ENCODE results near the gene NCKAP5L.
"Not testable (repeated sequence)": the region's sequence is repeated elsewhere in the genome, so short reads cannot be mapped to it uniquely, and the experiment has no call there.

The NCKAP5L gene

DNA sequence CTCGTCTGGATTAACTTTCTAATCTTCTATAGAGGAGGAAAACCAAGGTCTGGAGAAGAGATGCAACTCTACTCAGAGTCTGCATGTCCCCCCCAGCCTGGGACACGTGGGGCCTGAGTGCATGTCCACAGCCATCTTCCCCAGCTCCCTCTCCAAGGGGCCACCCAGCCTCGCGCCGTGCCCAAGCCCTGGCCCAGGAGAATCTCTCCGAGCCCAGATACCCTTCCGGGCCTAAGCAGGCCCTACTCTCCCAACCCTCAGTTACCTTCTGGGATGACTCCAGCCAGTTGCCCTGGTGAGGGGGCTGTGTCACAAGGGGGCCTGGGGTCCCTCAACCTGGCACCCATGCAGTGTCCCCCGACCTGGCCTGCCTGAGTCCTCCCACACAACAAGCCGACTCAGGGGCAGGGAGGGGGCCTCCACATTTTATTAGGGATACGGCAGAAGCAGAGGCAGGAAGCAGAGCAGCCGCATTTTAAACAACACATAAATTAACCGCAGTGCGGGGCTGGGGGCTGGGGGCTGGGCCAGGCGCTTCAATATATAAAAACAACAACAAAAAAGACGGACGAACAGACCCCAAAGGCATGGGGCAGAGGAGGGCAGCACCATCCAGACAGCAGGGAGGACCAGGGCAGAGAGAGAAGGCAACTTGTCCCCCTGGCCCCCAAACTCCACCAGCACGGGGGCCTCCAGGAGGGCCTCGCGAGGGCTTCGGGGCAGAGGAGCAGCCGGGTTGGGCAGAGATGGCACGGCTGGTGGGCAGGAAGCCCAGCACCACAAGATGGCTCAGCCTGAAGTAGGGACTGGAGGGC is 37.3 kb downstream of the NCKAP5L start:
- H3K27ac ChIP-seq, result no peak overlapping the region
- no peak for DNase-seq (ENCODE audit: low read depth, low spot score)

DNA sequence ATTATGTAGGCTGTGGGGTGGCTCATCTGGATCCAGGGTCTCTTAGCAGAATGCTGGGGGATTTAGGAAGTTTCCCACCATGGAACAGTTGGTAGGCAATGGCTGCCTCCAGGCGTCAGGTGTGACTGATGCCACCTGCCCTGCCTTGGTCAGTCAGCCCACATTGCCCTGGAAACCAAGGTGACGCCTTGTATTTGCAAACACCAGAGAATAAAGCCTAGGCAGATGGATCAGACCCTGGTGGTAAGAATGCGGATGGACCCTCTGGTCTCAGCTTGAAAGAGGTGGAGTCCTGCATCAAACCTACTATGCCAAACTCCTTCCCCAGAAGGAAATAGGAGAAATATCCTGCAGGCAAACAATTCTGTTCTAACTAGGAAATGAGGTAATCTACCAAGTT is 38.2 kb downstream of the NCKAP5L start:
- H3K27ac ChIP-seq, result no peak overlapping the region
- DNase-seq (ENCODE audit: low read depth, low spot score), result no peak

DNA sequence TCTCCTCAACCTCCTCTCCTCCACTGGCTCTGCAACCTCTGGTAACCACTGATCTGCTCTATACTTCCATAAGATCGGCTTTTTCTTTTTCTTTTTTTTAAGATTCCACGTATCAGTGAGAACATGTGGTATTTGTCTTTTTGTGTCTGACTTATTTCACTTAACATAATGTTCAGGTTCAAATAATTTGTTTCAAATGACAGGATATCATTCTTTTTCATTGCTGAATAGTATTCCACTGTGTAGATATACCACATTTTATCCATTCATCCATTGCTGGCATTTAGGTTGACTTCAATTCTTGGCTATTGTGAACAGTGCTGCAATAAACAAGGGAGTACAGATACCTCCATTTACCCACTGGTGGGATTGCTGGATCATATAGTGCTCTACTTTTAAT is 40.5 kb downstream of the NCKAP5L start:
- no peak overlapping the region for H3K27ac ChIP-seq
- no peak for DNase-seq (ENCODE audit: low read depth, low spot score)

DNA sequence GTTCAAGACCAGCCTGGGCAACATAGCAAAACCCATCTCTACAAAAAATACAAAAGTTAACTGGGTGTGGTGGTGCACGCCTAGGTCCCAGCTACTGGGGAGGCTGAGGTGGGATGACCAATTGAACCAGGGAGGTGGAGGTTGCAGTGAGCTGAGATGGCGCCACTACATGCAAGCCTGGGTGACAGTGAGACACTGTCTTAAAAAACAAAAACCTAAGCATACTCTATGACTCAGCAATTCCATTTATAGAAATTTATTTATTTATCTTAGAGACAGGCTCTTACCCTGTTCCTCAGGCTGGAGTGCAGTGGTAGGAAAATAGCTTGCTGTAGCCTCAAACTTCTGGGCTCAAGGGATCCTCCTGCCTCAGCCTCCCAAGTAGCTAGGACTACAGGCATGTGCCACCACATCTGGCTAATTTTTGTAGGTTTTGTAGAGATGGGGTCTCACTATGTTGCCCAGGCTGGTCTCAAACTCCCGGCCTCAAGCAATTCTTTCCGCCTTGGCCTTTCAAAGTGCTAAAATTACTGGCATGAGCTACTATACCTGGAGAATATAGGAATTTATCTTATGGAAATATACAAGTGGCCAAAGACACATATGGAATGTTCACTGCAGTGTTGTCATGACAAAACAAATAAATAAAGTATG is 43.3 kb downstream of the NCKAP5L start:
- no peak for DNase-seq (ENCODE audit: low read depth, low spot score)
- no peak overlapping the region for H3K27ac ChIP-seq

DNA sequence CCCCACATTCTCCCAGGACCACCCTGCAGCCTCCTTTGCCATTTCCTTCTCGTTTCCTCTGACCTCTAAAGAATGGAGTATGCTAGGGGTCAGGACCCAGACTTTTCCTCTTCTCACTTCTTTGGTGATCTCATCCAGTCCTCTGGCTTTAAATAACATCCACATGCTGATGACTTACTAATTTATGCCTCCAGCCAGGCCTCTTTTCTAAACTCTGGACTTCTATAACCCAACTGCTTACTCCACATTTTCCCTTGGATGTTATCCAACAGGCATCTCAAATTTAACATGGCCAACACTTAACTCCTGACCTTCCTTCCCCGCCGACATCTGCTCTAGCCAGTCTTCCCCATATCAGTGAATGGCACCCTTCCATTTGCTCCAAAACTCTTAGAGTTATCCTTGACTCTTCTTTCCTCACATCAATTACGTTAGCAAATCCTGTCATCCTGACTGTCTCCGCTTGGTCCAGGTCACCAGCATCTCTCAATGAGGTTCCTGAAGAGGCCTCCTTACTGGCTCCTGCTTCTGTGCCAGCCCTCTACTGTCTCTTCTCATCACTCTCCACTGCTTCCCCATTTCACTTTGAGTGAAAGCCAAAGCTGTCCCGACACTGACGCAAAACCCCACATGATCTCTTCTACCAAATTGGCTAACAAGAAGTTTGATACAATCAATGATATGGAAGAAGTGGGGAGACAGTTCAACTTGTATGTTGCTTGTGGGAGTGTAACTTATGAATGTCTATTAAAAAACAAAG is 44.1 kb downstream of the NCKAP5L start:
- DNase-seq (ENCODE audit: low read depth, low spot score), result no peak
- no peak overlapping the region for H3K27ac ChIP-seq

DNA sequence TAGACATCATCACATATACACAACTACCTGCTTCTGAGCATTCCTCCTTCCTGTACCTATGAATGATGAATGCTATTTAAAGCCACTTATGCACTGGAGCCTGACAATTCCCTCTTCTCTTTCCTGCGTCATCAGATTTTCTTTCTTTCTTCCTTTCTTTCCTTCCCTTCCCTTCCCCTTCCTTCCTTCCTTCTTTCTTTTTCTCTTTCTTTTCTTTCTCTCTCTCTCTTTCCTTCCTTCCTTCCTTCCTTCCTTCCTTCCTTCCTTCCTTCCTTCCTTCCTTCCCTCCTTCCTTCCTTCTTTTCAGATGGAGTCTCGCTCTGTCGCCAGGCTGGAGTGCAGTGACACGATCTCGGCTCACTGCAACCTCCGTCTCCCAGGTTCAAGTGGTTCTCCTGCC is 47.3 kb downstream of the NCKAP5L start:
- not testable (repeated sequence) for H3K27ac ChIP-seq; DNase-seq (ENCODE audit: low read depth, low spot score)

DNA sequence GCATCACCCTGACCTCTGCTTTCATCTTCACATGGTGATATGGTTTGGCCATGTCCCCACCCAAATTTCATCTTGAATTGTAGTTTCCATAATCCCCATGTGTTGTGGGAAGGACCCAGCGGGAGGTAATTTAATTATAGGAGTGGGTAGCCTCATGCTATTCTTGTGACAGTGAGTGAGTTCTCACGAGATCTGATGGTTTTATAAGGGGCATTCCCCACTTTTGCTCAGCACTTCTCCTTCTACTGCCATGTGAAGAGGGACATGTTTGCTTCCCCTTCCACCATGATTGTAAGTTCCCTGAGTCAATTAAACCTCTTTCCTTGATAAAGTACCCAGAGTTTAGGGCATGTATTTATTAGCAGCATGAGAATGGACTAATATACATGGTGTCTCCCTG is 48.6 kb downstream of the NCKAP5L start:
- no peak overlapping the region for H3K27ac ChIP-seq
- DNase-seq (ENCODE audit: low read depth, low spot score), result no peak

DNA sequence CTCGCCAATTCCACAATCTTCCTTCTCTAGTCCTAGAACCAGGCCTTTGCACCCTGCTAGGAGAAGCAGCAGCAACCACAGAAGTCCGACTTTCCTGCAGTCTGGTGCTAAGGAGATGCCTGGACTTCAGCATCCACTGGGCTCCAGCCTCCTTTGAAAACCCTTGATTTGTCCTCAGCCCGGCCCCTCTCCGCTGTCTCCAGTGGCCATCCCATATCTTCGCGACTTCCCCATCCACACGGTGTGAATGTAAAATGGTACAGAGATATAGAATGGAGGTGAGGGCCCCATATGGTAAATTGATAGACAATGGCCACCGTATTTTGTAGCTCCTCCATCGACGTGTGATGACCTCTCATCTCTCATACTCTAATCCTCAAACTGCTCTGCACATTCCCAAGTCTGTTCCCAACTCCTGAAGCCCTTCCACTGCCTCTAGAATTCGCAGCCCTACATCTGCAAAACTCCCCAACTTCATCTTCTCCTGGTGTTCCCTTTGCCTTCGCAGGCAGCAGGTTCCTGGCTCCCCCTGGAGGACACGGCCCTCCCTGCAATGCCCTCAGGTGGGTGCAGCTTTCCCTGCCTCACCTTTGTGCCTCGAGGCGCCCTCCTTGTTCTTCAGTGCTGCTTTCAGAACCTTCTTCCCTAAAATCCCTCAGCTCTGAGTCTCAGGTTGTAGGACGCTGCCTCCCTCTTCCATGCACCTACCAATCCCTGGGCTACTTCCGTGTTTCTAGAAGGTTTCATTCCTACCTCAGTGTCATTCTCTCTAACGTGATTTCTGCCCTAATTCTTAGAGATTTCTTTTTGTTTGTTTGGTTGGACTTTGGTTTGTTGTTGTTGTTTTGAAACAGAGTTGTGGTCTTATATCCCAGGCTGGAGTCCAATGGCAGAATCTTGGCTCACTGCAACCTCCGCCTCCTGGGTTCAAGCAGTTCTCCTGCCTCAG is 50.1 kb downstream of the NCKAP5L start:
- H3K27ac ChIP-seq, result no peak overlapping the region
- no peak for DNase-seq (ENCODE audit: low read depth, low spot score)

DNA sequence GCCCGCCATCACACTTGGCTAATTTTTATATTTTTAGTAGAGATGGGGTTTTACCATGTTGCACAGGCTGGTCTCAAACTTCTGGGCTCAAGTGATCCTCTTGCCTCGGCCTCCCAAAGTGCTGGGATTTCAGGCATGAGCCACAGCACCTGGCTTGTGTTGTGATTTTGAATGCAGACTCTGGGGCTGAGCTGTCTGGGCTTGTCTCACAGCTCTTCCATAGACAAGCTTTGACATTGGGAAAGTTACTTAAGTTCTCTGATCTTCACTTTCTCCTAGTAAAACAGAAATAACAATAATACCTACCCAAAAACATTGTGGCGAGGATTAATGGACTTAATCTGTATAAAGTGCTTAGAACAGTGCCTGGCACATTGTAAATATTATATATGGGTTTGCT is 50.9 kb downstream of the NCKAP5L start:
- no peak for DNase-seq (ENCODE audit: low read depth, low spot score)
- peak overlapping the region; percentile 56 for H3K27ac ChIP-seq

DNA sequence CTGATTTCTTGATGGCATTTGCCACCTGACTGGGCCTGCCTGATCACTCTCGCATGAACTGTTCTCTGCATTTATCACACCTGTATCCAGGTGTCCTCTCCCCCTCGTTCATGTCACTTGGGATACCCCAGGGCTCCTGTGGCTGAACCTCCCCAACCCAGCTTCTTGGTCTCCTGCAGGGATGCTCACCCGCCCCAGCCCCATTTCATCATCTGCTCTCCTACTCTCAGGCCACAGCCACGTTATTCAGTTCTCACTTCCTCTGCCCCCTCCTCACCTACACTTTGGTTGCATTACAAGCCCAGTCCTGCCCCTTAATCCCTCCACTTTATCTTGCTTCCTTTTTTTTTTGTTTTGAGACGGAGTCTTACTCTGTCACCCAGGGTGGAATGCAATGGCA is 51.4 kb downstream of the NCKAP5L start:
- DNase-seq (ENCODE audit: low read depth, low spot score), result no peak
- H3K27ac ChIP-seq, result peak overlapping the region; percentile 56

DNA sequence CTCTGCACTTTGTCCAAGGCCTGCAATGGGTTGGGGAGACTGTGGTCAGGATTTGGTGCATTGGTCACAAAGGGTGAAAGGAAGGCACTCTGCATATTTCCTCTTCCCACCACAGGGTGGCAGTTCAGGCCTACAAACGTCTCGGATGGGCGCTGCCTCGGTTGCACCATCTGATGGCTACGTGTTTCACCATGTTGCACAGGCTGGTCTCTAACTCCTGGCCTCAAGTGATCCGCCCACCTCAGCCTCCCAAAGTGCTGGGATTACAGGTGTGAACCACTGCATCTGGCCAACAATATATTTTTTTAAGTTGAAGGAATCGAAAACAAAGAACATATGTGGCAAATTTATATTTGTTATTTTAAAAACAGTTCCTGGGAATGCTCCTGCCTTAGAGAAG is 51.8 kb downstream of the NCKAP5L start:
- H3K27ac ChIP-seq, result peak overlapping the region; percentile 56

DNA sequence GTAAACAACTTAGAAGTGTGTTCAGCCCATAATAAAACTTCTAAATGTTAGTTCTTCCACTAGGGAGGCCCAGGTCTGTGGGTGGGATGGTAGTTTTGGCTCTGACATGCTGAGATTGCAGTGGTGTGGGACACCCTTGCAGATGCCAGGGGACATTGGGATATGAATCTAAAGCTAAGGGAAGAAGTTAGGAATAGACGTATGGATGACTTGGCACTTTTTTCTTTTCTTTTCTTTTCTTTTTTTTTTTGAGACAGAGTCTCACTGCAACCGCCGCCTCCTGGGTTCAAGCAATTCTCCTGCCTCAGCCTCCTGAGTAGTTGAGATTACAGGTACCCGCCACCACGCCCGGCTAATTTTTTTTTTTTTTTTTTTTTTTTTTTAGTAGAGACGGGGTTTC is 55.1 kb downstream of the NCKAP5L start:
- DNase-seq (ENCODE audit: low read depth, low spot score); H3K27ac ChIP-seq: not testable (repeated sequence)

More for the DNA sequence above, 51.8 kb downstream of the NCKAP5L start:
- DNase-seq (ENCODE audit: low read depth, low spot score), result peak; percentile 49

DNA sequence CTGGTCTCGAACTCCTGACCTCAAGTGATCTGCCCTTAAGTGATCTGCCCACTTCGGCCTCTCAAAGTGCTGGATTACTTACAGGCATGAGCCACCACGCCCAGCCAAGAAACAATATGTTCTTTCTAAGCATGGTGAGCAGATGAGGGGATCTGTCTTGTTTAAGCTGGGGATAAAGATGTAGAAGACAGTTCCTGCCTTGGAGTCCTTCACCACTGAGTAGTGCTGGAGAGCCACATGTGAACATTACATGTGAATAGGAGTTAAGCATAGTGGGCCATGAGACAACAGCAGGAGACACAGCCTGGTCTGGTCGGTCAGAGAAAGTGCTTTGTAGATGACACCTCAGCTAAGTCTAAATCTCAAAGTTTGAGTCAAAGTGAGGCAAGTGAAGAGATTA is 60.9 kb downstream of the NCKAP5L start:
- no peak for DNase-seq (ENCODE audit: low read depth, low spot score)
- no peak overlapping the region for H3K27ac ChIP-seq

DNA sequence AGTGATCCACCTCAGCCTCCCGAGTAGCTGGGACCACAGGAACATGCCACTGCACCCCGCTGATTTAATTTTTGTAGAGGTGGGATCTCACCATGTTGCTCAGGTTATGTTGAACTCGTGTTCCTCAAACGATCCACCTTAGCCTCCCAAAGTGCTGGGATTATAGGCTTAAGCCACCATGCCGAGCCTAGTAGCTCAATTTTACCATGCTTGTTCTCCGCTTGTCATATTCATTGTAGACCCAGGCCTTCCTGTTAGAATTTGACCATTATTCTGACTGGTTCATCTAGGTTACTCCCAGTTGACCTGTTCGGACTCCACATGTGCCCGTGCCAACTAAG is 62.1 kb downstream of the NCKAP5L start:
- no peak overlapping the region for H3K27ac ChIP-seq
- no peak for DNase-seq (ENCODE audit: low read depth, low spot score)

DNA sequence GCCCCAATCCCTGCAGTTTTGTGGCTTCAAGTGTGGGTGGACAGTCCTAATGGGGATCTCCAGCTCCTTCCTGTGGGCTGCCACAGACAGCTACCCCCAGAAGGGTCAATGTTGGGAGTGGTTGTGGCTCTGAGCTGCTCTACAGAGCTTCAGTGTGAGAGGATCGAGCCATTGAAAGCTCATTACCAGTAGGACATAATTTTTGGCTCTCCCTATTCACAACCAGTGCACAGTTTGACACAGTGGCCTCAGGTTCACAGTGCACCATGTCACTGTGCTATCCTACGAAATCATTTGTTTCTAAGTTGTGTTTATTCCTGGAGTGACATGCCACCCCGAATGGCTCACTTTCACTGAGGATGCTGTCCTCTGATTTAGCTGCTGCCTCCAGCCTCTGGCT is 64.1 kb downstream of the NCKAP5L start:
- no peak for DNase-seq (ENCODE audit: low read depth, low spot score)
- H3K27ac ChIP-seq, result no peak overlapping the region

DNA sequence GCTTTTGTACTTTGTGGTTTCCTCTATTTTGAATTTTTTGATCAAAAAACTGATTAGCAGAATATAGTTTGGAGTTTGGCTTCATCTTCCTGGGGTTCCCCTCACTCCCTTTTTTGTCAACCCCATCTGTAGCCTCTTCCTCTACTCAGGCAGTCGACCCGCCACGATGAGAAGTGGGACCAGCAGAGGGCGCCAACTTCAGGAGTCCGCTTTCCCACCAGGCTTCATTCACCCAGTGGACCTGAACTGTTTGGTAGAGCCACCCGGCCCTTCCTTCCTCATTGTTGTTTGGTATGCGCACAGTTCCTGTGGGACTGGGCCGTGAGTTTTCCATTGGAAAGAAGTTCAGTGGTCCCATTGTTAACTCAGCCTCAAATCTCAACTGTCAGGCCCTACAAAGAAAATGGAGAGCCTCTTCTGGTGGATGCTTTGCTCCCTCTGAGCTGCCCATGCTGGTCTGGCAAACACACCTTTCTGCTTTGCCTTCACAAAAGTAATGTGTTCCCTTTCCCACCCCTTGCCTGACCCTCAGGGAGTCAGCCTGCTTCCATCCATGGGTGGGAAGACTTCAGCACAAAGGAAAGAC is 65.1 kb downstream of the NCKAP5L start:
- H3K27ac ChIP-seq, result no peak overlapping the region
- no peak for DNase-seq (ENCODE audit: low read depth, low spot score)

DNA sequence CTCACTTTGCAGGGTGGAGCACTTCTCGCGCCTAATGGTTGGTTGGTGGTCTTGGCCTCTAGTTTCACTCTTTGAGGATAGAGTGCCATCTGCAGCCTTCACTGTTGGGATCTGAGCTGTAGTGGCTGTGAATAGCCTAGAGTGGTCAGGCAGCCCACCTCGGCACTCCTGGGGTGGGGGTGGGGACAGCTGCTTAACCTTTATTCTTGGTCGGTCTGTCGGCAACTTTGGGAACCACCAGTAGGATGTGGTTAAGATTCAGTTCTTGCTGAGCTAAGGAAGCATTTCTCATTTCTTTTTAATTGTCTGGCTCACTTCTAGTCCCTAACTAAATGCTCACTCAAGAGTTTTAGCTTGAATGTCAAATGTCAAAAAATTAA is 65.8 kb downstream of the NCKAP5L start:
- no peak for DNase-seq (ENCODE audit: low read depth, low spot score)
- H3K27ac ChIP-seq, result no peak overlapping the region

DNA sequence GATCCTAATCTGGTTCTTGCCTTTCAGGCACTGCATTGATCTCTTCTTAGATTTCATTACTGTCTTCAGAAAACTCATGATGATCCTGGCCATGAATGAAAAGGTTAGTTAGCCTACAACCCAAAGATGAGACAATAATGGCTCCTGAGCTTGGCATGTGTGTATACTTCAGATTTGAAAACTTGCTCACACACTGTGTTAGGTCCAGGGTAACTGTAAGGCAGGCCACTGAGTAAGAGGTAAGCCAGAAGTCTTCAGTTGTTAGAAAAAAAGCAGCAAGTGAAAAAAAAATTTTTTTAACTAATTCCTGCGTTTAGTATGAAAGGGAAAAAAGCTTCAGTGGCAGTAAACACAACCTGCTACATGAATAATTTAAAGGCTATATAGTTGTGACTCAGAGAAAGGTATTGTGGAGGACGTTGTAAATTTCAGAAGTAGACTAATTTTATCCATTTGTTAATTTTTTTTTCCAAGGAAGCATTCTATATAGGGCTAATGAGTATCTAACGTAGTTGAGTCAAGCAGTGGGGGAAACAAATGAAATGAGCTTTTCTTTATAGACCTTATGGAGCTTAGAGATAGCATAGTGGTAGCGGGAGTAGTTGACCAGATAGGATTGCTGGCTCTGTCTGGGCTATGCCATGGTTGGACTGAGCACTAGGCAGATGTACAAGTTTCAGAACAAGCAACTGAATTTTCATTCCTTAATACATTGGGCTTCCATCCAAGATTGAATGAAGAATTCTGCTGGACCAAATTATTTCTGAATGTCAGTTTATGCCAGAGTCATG is 66.3 kb downstream of the NCKAP5L start:
- H3K27ac ChIP-seq, result no peak overlapping the region

DNA sequence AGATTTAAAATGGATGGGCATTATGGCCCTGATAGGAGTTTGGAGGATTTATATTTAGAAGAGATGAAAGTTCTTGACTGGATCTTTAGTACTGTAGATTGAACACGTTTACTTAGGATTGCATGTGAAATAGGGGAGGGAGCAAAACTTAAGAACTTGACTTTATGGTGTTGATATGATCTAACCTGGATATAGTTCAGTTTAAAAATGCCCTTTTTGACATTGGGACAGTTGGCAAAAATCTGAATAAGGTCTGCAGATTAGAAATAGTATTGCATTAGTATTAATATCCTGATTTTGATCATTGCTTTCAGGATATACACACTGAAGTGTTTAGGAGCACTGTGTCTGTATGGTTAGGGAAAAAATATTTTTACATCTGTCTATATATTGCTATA is 77.2 kb downstream of the NCKAP5L start:
- peak overlapping the region; percentile 94 for H3K27ac ChIP-seq
- no peak for DNase-seq (ENCODE audit: low read depth, low spot score)

More for the DNA sequence above, 66.3 kb downstream of the NCKAP5L start:
- no peak for DNase-seq (ENCODE audit: low read depth, low spot score)

Measured in epithelial cell of prostate (primary cell).